Keratinocyte (primary cell): Measurements from ENCODE around the gene IGF1R. TPM values are rescaled to one million over a fixed set of nuclear protein-coding genes. Genes with fewer than 3 reads are reported as not detected.

Experiments
- DNase-seq: peaks from one replicate; pipeline ENCODE4 v3.0.0-alpha.2; 2011; ENCODE audit warnings: low read depth, missing footprints, low spot score
- FAIRE-seq: peaks from 2 replicates; lab custom pipeline; 2011; peaks lifted over from hg19 to GRCh38; lab: Jason Lieb, UNC
- H2AFZ ChIP-seq: 2 replicates; pipeline ENCODE4 v1.6.0; 2012; ENCODE audit warnings: low read length, control low read depth, inconsistent platforms; ENCODE audit not compliant: control insufficient read depth
- H3K27ac ChIP-seq: 2 replicates; pipeline ENCODE4 v1.5.1; 2011; ENCODE audit warnings: low read length; ENCODE audit not compliant: control insufficient read depth, insufficient read depth
- H3K27me3 ChIP-seq: 3 replicates; pipeline ENCODE4 v1.6.0; 2011; ENCODE audit warnings: low read length; ENCODE audit not compliant: control insufficient read depth, insufficient read depth; ENCODE audit errors: extremely low read depth
- H3K36me3 ChIP-seq, 2 experiments: 2 replicates in 1 of 2; 3 replicates in 1 of 2; pipeline ENCODE4 v1.5.1; 2011; ENCODE audit warnings: low read length in 2 of 2, mild to moderate bottlenecking in 1 of 2; ENCODE audit not compliant: control insufficient read depth in 2 of 2, insufficient read depth in 2 of 2; ENCODE audit errors: extremely low read depth in 1 of 2
- H3K4me1 ChIP-seq: 3 replicates; pipeline ENCODE4 v1.5.1; 2011; ENCODE audit warnings: low read length; ENCODE audit not compliant: control insufficient read depth, insufficient read depth; ENCODE audit errors: extremely low read depth
- H3K4me2 ChIP-seq: 3 replicates; pipeline ENCODE4 v1.6.0; 2011; ENCODE audit warnings: low read depth, low read length; ENCODE audit not compliant: control insufficient read depth, insufficient read depth; ENCODE audit errors: extremely low read depth
- H3K4me3 ChIP-seq, 3 experiments: fragments of 200-600 bp in 1 of 3; sonication (generic) in 1 of 3; 2 replicates in 2 of 3; 3 replicates in 1 of 3; pipeline ENCODE4 v1.5.1; 2011 to 2016; ENCODE audit warnings: low read length in 3 of 3, mild to moderate bottlenecking in 3 of 3, control low read depth in 2 of 3, inconsistent platforms in 1 of 3, low read depth in 1 of 3, mixed read lengths in 1 of 3, mixed run types in 1 of 3, moderate library complexity in 1 of 3; ENCODE audit not compliant: control insufficient read depth in 2 of 3, insufficient read depth in 2 of 3; ENCODE audit errors: extremely low read depth in 1 of 3
- H3K79me2 ChIP-seq: 2 replicates; pipeline ENCODE4 v1.6.0; 2012; ENCODE audit warnings: low read length; ENCODE audit not compliant: control insufficient read depth, insufficient read depth
- H3K9ac ChIP-seq: 3 replicates; pipeline ENCODE4 v1.6.0; 2011; ENCODE audit warnings: low read length; ENCODE audit not compliant: control insufficient read depth, insufficient read depth; ENCODE audit errors: extremely low read depth
- H3K9me1 ChIP-seq: 3 replicates; pipeline ENCODE4 v1.6.0; 2011; ENCODE audit warnings: low read length; ENCODE audit not compliant: control insufficient read depth, insufficient read depth; ENCODE audit errors: extremely low read depth
- H3K9me3 ChIP-seq: 2 replicates; pipeline ENCODE4 v1.5.1; 2012; ENCODE audit warnings: low read depth, low read length; ENCODE audit not compliant: control insufficient read depth
- H4K20me1 ChIP-seq: 3 replicates; pipeline ENCODE4 v1.6.0; 2011; ENCODE audit warnings: low read length; ENCODE audit not compliant: control insufficient read depth, insufficient read depth; ENCODE audit errors: extremely low read depth
- EZH2 ChIP-seq: IDR thresholded peaks from one replicate; pipeline ENCODE4 v1.6.1; 2012; ENCODE audit warnings: inconsistent platforms, mild to moderate bottlenecking, low read length, moderate library complexity
- dilution Hi-C: fragments of 300-500 bp; cut with MboI; formaldehyde crosslinking; loops from one replicate; pipeline ENCODE4 v1.7.0; 2020; ENCODE audit warnings: low sequenced_read_pairs; ENCODE audit not compliant: extremely low pct_ligation_motif_present
- polyA plus RNA-seq, 5 experiments: library from polyadenylated mRNA; depleted of rRNA in 3 of 5; stranded (reverse) in 3 of 5; stranded (forward) in 1 of 5; unstranded in 1 of 5; fragments of >200 nt; gene quantifications; 1 replicate in 1 of 5; 2 replicates in 3 of 5; 3 replicates in 1 of 5; pipeline versions ENCODE4 v1.2.1 to v1.2.3, GENCODE V29; 2011 to 2012; ENCODE audit warnings: missing spikeins in 2 of 5, low read depth in 1 of 5, low replicate concordance in 1 of 5
- TF ChIP-seq, protein P1 (sequence below), 3 experiments: IDR thresholded peaks in 1 of 3; conservative IDR thresholded peaks in 1 of 3; optimal IDR thresholded peaks in 1 of 3; 2 replicates in 2 of 3; 3 replicates in 1 of 3; pipeline versions ENCODE3 to v1.5.1; 2011; ENCODE audit warnings: low read length in 3 of 3, mild to moderate bottlenecking in 3 of 3, moderate library complexity in 2 of 3, control low read depth in 1 of 3, inconsistent platforms in 1 of 3; ENCODE audit not compliant: insufficient read depth in 2 of 3; ENCODE audit errors: extremely low read depth in 1 of 3

Gene IGF1R
- polyA plus RNA-seq, 1 donor (not counting 4 experiments of a cell fraction or from before 2014, with no cell fraction given): 14.5 TPM

DNA sequence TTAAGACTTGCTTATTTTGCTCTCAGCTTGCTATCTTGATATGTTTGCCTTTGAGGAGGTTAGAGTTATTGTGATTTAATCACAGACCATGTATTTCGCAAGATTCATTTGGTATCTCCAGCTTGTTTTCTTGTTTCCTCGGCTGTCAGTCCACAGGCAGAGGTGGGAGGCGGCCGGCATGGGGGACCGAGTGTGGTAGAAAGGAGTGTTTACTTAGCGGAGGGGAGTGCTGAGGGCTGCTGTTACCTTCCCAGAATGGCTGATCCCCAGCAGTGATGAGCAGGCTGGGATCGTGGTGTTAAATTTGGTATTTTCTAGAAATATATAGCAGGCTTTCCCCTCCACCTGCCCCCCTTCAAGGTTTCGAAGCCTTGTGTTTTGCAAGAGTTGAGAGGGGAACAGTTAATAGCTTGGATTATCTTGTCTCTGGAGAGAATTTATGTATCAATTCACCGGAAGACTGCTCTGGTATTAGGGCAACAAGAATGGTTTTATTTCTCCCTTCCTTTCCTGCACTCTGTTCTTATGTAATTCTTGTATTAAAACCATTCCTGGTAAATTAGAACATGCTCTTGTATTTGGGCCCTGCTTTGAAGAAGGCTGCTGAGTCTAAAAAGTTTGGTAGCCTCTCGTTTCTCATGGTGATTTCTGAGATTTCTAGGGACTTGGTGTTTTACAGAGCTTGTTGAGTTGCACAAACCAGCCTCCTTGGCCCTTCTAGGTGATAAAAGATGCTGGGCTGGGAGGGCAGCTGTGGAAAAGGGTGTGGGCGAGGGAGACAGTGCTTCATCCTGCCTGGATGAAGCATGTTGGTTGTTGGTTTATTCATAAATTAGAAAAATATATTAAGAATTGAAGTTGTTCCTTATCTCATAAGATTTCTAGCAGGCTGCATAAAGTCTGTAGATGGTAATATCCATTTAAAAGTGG lies 151.4 kb downstream of the IGF1R start:
- TF ChIP-seq, protein P1, sequence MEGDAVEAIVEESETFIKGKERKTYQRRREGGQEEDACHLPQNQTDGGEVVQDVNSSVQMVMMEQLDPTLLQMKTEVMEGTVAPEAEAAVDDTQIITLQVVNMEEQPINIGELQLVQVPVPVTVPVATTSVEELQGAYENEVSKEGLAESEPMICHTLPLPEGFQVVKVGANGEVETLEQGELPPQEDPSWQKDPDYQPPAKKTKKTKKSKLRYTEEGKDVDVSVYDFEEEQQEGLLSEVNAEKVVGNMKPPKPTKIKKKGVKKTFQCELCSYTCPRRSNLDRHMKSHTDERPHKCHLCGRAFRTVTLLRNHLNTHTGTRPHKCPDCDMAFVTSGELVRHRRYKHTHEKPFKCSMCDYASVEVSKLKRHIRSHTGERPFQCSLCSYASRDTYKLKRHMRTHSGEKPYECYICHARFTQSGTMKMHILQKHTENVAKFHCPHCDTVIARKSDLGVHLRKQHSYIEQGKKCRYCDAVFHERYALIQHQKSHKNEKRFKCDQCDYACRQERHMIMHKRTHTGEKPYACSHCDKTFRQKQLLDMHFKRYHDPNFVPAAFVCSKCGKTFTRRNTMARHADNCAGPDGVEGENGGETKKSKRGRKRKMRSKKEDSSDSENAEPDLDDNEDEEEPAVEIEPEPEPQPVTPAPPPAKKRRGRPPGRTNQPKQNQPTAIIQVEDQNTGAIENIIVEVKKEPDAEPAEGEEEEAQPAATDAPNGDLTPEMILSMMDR (optimal IDR thresholded peaks at IDR 0.05 in 1 of 3, IDR thresholded peaks at IDR 0.05 in 1 of 3, conservative IDR thresholded peaks at IDR 0.05 in 1 of 3; ENCODE audit: extremely low read depth in 1 of 3, insufficient read depth in 2 of 3, low read length in 3 of 3): no peak
- TF ChIP-seq EZH2: no peak
- peaks cover 84% of the 10 kb centered on the region for H3K79me2 ChIP-seq
- no peaks in the 10 kb centered on the region for H3K9me3 ChIP-seq
- DNase-seq: no peak
- FAIRE-seq: no peak
- H3K27ac ChIP-seq: peak overlapping the region; percentile 58
- peaks cover 45% of the 10 kb centered on the region for H3K4me1 ChIP-seq
- H3K4me2 ChIP-seq: peak overlapping the region; percentile 78
- peak overlapping the region in 2 of 3 experiments; percentile 22 to 47 for H3K4me3 ChIP-seq
- peaks cover 27% of the 10 kb centered on the region for H4K20me1 ChIP-seq
- no peaks in the 10 kb centered on the region for H3K27me3 ChIP-seq
- peaks cover 12% of the 10 kb centered on the region for H3K9me1 ChIP-seq
- dilution Hi-C loops: no loop called here
- peak overlapping the region; percentile 57 for H3K9ac ChIP-seq
- no peak overlapping the region for H2AFZ ChIP-seq
- no peaks in the 10 kb centered on the region for H3K36me3 ChIP-seq

DNA sequence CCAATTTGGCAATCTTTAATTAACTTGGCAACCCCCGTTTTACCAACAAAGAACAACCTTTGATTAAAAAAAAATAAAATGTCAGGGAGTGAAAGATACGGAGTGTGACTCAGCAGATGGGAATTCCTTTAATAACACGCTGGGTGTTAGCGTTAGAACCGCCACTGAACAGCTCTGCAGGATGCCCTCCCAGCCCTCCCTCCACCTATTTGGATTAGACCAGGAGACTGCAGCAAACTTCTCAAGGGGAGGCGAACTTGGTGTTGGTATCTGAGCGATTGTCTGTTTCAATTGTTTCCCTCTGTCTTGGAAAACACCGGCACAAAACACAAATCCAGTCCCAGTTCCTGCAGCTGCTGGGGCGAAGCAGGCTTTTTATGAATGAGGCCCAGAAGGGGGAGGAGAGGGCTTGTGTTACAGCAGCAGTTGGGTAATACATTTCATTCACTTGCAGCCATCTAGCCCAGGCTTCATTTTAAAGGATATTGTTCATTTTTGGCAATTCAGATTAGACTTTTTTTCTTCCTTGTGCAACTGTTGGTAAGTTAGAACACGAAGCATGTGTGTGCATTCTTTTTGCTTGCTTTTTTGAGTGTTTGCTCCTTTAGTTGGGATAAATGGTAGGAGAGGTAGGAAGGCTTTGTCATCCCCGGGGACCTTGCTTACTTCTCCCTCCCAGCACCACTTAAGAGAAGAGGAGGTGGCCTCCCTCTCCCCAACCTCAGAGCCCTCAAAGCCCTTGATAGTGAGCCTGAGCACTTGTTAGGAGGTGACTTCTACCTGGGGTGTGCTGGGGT lies 152.3 kb downstream of the IGF1R start:
- peak overlapping the region; percentile 78 for H3K4me2 ChIP-seq
- peaks cover 45% of the 10 kb centered on the region for H3K4me1 ChIP-seq
- DNase-seq (no peak), FAIRE-seq (peak; percentile 55)
- dilution Hi-C loops: no loop called here
- H3K36me3 ChIP-seq: no peaks in the 10 kb centered on the region
- TF ChIP-seq, protein P1 (optimal IDR thresholded peaks at IDR 0.05 in 1 of 3, IDR thresholded peaks at IDR 0.05 in 1 of 3, conservative IDR thresholded peaks at IDR 0.05 in 1 of 3; ENCODE audit: extremely low read depth in 1 of 3, insufficient read depth in 2 of 3, low read length in 3 of 3): no peak
- H3K27ac ChIP-seq: peak overlapping the region; percentile 58
- no peaks in the 10 kb centered on the region for H3K9me3 ChIP-seq
- no peak overlapping the region for H2AFZ ChIP-seq
- H3K9ac ChIP-seq: peak overlapping the region; percentile 57
- peaks cover 87% of the 10 kb centered on the region for H3K79me2 ChIP-seq
- H3K27me3 ChIP-seq: no peaks in the 10 kb centered on the region
- peak overlapping the region in 2 of 3 experiments; percentile 29 to 39 for H3K4me3 ChIP-seq
- peaks cover 10% of the 10 kb centered on the region for H3K9me1 ChIP-seq
- H4K20me1 ChIP-seq: peaks cover 26% of the 10 kb centered on the region
